ENCODE data around the gene SEMA5A.

Gene SEMA5A

GRCh38 chr5:9332026-9332425 is 213.8 kb downstream of the SEMA5A start:
- DNase-seq (ENCODE audit: low read depth in 2 of 2): no peak

GRCh38 chr5:9331372-9331771 is 214.5 kb downstream of the SEMA5A start:
- DNase-seq (ENCODE audit: low read depth in 2 of 2): no peak

GRCh38 chr5:9329125-9329524 is 216.8 kb downstream of the SEMA5A start:
- DNase-seq (ENCODE audit: low read depth in 2 of 2): no peak

GRCh38 chr5:9325549-9325948 is 220.3 kb downstream of the SEMA5A start:
- no peak for DNase-seq (ENCODE audit: low read depth in 2 of 2)

GRCh38 chr5:9324348-9325077 is 221.4 kb downstream of the SEMA5A start:
- no peak for DNase-seq (ENCODE audit: low read depth in 2 of 2)

- DNase-seq (ENCODE audit: low read depth in 2 of 2): no peak
Measured at GRCh38 chr5:9320652-9321051, 225.2 kb downstream of the SEMA5A start.

- DNase-seq (ENCODE audit: low read depth in 2 of 2): no peak
Measured at GRCh38 chr5:9318031-9318430, 227.8 kb downstream of the SEMA5A start.

GRCh38 chr5:9316733-9317132 is 229.1 kb downstream of the SEMA5A start:
- no peak for DNase-seq (ENCODE audit: low read depth in 2 of 2)

- DNase-seq (ENCODE audit: low read depth in 2 of 2): no peak
Measured at GRCh38 chr5:9316041-9316440, 229.8 kb downstream of the SEMA5A start.

GRCh38 chr5:9314558-9314957 is 231.3 kb downstream of the SEMA5A start:
- no peak for DNase-seq (ENCODE audit: low read depth in 2 of 2)

GRCh38 chr5:9313751-9314150 is 232.1 kb downstream of the SEMA5A start:
- DNase-seq (ENCODE audit: low read depth in 2 of 2): no peak

GRCh38 chr5:9307150-9307549 is 238.7 kb downstream of the SEMA5A start:
- no peak for DNase-seq (ENCODE audit: low read depth in 2 of 2)

GRCh38 chr5:9302218-9302617 is 243.7 kb downstream of the SEMA5A start:
- DNase-seq (ENCODE audit: low read depth in 2 of 2): no peak

- DNase-seq (ENCODE audit: low read depth in 2 of 2): no peak
Measured at GRCh38 chr5:9301200-9301599, 244.7 kb downstream of the SEMA5A start.

- no peak for DNase-seq (ENCODE audit: low read depth in 2 of 2)
Measured at GRCh38 chr5:9297134-9297533, 248.7 kb downstream of the SEMA5A start.

GRCh38 chr5:9295466-9295801 is 250.4 kb downstream of the SEMA5A start:
- DNase-seq (ENCODE audit: low read depth in 2 of 2): no peak

- no peak for DNase-seq (ENCODE audit: low read depth in 2 of 2)
Measured at GRCh38 chr5:9294793-9295465, 250.9 kb downstream of the SEMA5A start.

- DNase-seq (ENCODE audit: low read depth in 2 of 2): no peak
Measured at GRCh38 chr5:9288234-9288633, 257.6 kb downstream of the SEMA5A start.

GRCh38 chr5:9284781-9285307 is 261.0 kb downstream of the SEMA5A start:
- DNase-seq (ENCODE audit: low read depth in 2 of 2): no peak

GRCh38 chr5:9284272-9284671 is 261.6 kb downstream of the SEMA5A start:
- DNase-seq (ENCODE audit: low read depth in 2 of 2): no peak

GRCh38 chr5:9283473-9283872 is 262.4 kb downstream of the SEMA5A start:
- no peak for DNase-seq (ENCODE audit: low read depth in 2 of 2)

- no peak for DNase-seq (ENCODE audit: low read depth in 2 of 2)
Measured at GRCh38 chr5:9283021-9283420, 262.9 kb downstream of the SEMA5A start.

GRCh38 chr5:9282211-9282610 is 263.7 kb downstream of the SEMA5A start:
- no peak for DNase-seq (ENCODE audit: low read depth in 2 of 2)
